GM12891 (cell line): ENCODE measurements around the gene BBS4.

ENCODE experiments used
- PAX5 ChIP-seq: IDR thresholded peaks from 2 replicates; pipeline ENCODE4 v1.6.1; 2011; ENCODE audit warnings: low read length, moderate library complexity, mild to moderate bottlenecking; ENCODE audit not compliant: insufficient read depth, severe bottlenecking
- POLR2A ChIP-seq: IDR thresholded peaks from 2 replicates; pipeline ENCODE4 v1.6.1; 2011; ENCODE audit warnings: low read depth, low read length, control low read depth
- POLR2AphosphoS5 ChIP-seq: IDR thresholded peaks from 2 replicates; pipeline ENCODE4 v1.6.1; 2011; ENCODE audit warnings: low read depth, low read length, control low read depth
- POU2F2 ChIP-seq: IDR thresholded peaks from 2 replicates; pipeline ENCODE4 v1.6.1; 2011; ENCODE audit warnings: low read depth, mild to moderate bottlenecking, control low read depth, low read length, moderate library complexity
- SPI1 ChIP-seq: IDR thresholded peaks from 2 replicates; pipeline ENCODE4 v1.6.1; 2011; ENCODE audit warnings: low read depth, low read length, control low read depth
- TAF1 ChIP-seq: IDR thresholded peaks from 2 replicates; pipeline ENCODE4 v1.6.1; 2011; ENCODE audit warnings: low read depth, low read length, control low read depth

DNA sequence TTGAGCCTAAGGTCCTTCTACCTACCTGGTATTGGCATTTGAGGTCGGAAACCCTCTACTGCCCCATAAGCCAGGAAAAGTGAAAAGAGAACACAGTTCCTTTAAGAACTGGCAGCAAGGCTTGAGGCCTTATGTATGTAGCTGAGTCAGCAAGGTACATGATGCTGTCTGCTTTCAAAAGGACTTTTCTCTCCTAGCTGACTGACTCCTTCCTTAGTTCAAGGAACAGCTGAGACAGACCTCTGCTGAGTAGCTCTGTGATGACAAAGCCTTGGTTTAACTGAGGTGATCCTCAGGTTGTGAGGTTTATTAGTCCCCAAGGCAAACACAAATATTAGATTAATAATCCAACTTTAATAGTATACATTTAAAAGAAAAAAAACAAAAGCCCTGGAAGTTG, 51.7 kb downstream of the BBS4 start:
- TF ChIP-seq POLR2AphosphoS5 (no peak), POLR2A (no peak), TAF1 (no peak), POU2F2 (no peak), SPI1 (no peak), PAX5 (no peak)
